Myometrial cell (primary cell): Measurements from ENCODE around the gene FLNB. TPM values are rescaled to one million over a fixed set of nuclear protein-coding genes. Genes with fewer than 3 reads are reported as not detected.

Experiments used
- total RNA-seq: library from RNA; depleted of rRNA; stranded (reverse); fragments of >200 nt; gene quantifications from 2 replicates; pipeline ENCODE4 v1.2.3, GENCODE V29; 2015

The FLNB gene
- 189 and 195 TPM in 2 replicates for total RNA-seq

GRCh38 chr3:58008141-58009025 lies at the start of gene FLNB:
Gene FLNB (plus strand): TSS chr3:58008422. CDS start chr3:58008565, 143 bp downstream.

GRCh38 chr3:58210761-58211460 lies 202.7 kb downstream of the FLNB start, which contains the start of gene DNASE1L3:
Gene DNASE1L3 (minus strand): TSS chr3:58210972. CDS start chr3:58210906, 66 bp downstream.

Other genes starting within 250 kb of the FLNB start
- gene DNASE1L3, start 202.6 kb downstream of the FLNB start, total RNA-seq: not detected in 2 replicates
- gene ABHD6, start 229.4 kb downstream of the FLNB start, total RNA-seq: 8.0 and 8.6 TPM in 2 replicates